GM23338 (cell line): ENCODE data around the gene RPS6KA5. TPM values are rescaled to one million over a fixed set of nuclear protein-coding genes. Genes with fewer than 3 reads are reported as not detected.

Experiments used
- ATAC-seq: fragments of 200-7000 bp; cut with Tn5 transposase; 3 replicates; pipeline ENCODE4 v1.9.1; 2020
- DNase-seq: peaks from one replicate; pipeline ENCODE4 v3.0.0-alpha.2; 2015; ENCODE audit warnings: low spot score
- H2AFZ ChIP-seq: fragments of 200-600 bp; sonication (generic); 2 replicates; pipeline ENCODE4 v1.8.0; 2016; ENCODE audit warnings: antibody characterized with exemption, mild to moderate bottlenecking, moderate library complexity
- H3F3A ChIP-seq: fragments of 200-600 bp; sonication (generic); replicated peaks from 2 replicates; pipeline ENCODE4 v1.8.0; 2017; ENCODE audit warnings: antibody characterized with exemption, mixed run types, low read depth
- H3K27ac ChIP-seq: fragments of 200-600 bp; sonication (generic); 2 replicates; pipeline ENCODE4 v1.6.1; 2016; ENCODE audit warnings: low read depth
- H3K27me3 ChIP-seq: fragments of 200-600 bp; sonication (generic); 2 replicates; pipeline ENCODE4 v1.8.0; 2016; ENCODE audit warnings: mild to moderate bottlenecking, mixed run types, moderate library complexity; ENCODE audit not compliant: insufficient read depth
- H3K36me3 ChIP-seq: fragments of 200-600 bp; sonication (generic); 2 replicates; pipeline ENCODE4 v1.8.0; 2016; ENCODE audit warnings: mild to moderate bottlenecking; ENCODE audit not compliant: insufficient read depth
- H3K4me1 ChIP-seq: fragments of 200-600 bp; sonication (generic); 2 replicates; pipeline ENCODE4 v1.8.0; 2016; ENCODE audit warnings: mild to moderate bottlenecking, moderate library complexity; ENCODE audit not compliant: insufficient read depth
- H3K4me2 ChIP-seq: fragments of 200-600 bp; sonication (generic); 2 replicates; pipeline ENCODE4 v1.7.1; 2017; ENCODE audit warnings: mixed run types
- H3K4me3 ChIP-seq: fragments of 200-600 bp; sonication (generic); 2 replicates; pipeline ENCODE4 v1.6.1; 2016; ENCODE audit warnings: mixed run types
- H3K79me2 ChIP-seq: fragments of 200-600 bp; sonication (generic); replicated peaks from 2 replicates; pipeline ENCODE4 v1.8.0; 2017; ENCODE audit warnings: mild to moderate bottlenecking; ENCODE audit not compliant: insufficient read depth
- H3K9me2 ChIP-seq: fragments of 200-600 bp; sonication (generic); 2 replicates; pipeline ENCODE4 v1.8.0; 2017; ENCODE audit not compliant: insufficient read depth
- H4K20me1 ChIP-seq: fragments of 200-600 bp; sonication (generic); replicated peaks from 2 replicates; pipeline ENCODE4 v1.8.0; 2017; ENCODE audit warnings: mild to moderate bottlenecking; ENCODE audit not compliant: insufficient read depth
- H3K27ac Mint-ChIP-seq: 2 replicates; pipeline ENCODE4 v1.8.0; 2020; ENCODE audit warnings: inconsistent platforms, mild to moderate bottlenecking, moderate library complexity, mixed read lengths
- H3K27me3 Mint-ChIP-seq: 3 replicates; pipeline ENCODE4 v1.8.0; 2022; ENCODE audit warnings: low read depth, mild to moderate bottlenecking, moderate library complexity, mixed read lengths, inconsistent platforms; ENCODE audit not compliant: insufficient read depth, poor library complexity
- H3K36me3 Mint-ChIP-seq: 3 replicates; pipeline ENCODE4 v1.8.0; 2021; ENCODE audit warnings: low read depth, mild to moderate bottlenecking, inconsistent platforms, moderate library complexity, mixed read lengths
- H3K4me1 Mint-ChIP-seq: 3 replicates; pipeline ENCODE4 v1.8.0; 2020; ENCODE audit warnings: mild to moderate bottlenecking, inconsistent platforms, mixed read lengths
- H3K4me3 Mint-ChIP-seq: 3 replicates; pipeline ENCODE4 v1.8.0; 2021; ENCODE audit warnings: moderate library complexity, mild to moderate bottlenecking, inconsistent platforms, mixed read lengths
- H3K9me3 Mint-ChIP-seq: 3 replicates; pipeline ENCODE4 v1.8.0; 2020; ENCODE audit warnings: moderate library complexity, mild to moderate bottlenecking, inconsistent platforms, mixed read lengths
- CREB1 ChIP-seq: fragments of 250-450 bp; sonication (Bioruptor Pico); IDR thresholded peaks from 2 replicates; pipeline ENCODE4 v1.5.0; 2020; ENCODE audit warnings: low read depth, mild to moderate bottlenecking, moderate library complexity
- CTCF ChIP-seq, 2 experiments: fragments of 200-600 bp in 1 of 2; sonication (generic) in 1 of 2; conservative IDR thresholded peaks; 2 replicates each; pipeline versions ENCODE4 v1.5.1 to v1.6.1; 2016 to 2017; ENCODE audit warnings: antibody characterized with exemption in 2 of 2, low read depth in 2 of 2, mild to moderate bottlenecking in 2 of 2, moderate library complexity in 1 of 2
- ETS1 ChIP-seq: IDR thresholded peaks from 2 replicates; pipeline ENCODE4 v1.6.1; 2016; ENCODE audit warnings: antibody characterized with exemption
- EZH2 ChIP-seq: fragments of 200-600 bp; sonication (generic); IDR thresholded peaks from one replicate; pipeline ENCODE4 v1.8.0; 2017; ENCODE audit warnings: antibody characterized with exemption, mild to moderate bottlenecking, low read depth; ENCODE audit not compliant: unreplicated experiment
- EZH2phosphoT487 ChIP-seq: fragments of 200-600 bp; sonication (generic); IDR thresholded peaks from one replicate; pipeline ENCODE4 v1.8.1; 2018; ENCODE audit warnings: antibody characterized with exemption; ENCODE audit not compliant: unreplicated experiment
- JUNB ChIP-seq: IDR thresholded peaks from one replicate; pipeline ENCODE4 v1.6.1; 2016; ENCODE audit warnings: antibody characterized with exemption; ENCODE audit not compliant: unreplicated experiment
- NANOG ChIP-seq: IDR thresholded peaks from 2 replicates; pipeline ENCODE4 v1.6.1; 2016; ENCODE audit warnings: antibody characterized with exemption, borderline replicate concordance
- POLR2AphosphoS5 ChIP-seq: IDR thresholded peaks from 2 replicates; pipeline ENCODE4 v1.6.1; 2016; ENCODE audit warnings: antibody characterized with exemption, low read depth
- REST ChIP-seq: IDR thresholded peaks from one replicate; pipeline ENCODE4 v1.6.1; 2018; ENCODE audit warnings: antibody characterized with exemption; ENCODE audit not compliant: unreplicated experiment
- STAT1 ChIP-seq: IDR thresholded peaks from one replicate; pipeline ENCODE4 v1.6.1; 2016; ENCODE audit warnings: antibody characterized with exemption; ENCODE audit not compliant: unreplicated experiment
- ZNF114 ChIP-seq: fragments of 250-450 bp; sonication (Bioruptor Pico); IDR thresholded peaks from 2 replicates; pipeline ENCODE4 v1.5.0; 2020; ENCODE audit warnings: mild to moderate bottlenecking, moderate library complexity
- ZNF331 ChIP-seq: fragments of 250-450 bp; sonication (Bioruptor Pico); IDR thresholded peaks from 2 replicates; pipeline ENCODE4 v1.5.0; 2020; ENCODE audit warnings: low read depth, mild to moderate bottlenecking, moderate library complexity
- ZNF462 ChIP-seq: fragments of 250-450 bp; sonication (Bioruptor Pico); IDR thresholded peaks from 2 replicates; pipeline ENCODE4 v1.5.0; 2020; ENCODE audit warnings: mild to moderate bottlenecking, moderate library complexity
- polyA plus RNA-seq: library from polyadenylated mRNA; unstranded; fragments of >200 nt; fragmentation: Nextera tagmentation; extraction: Ambion mirVana; gene quantifications from 2 replicates; pipeline ENCODE4 v1.2.1, GENCODE V29; 2016
- total RNA-seq: library from RNA; depleted of rRNA; stranded (reverse); fragments of >200 nt; shearing (Covaris generic); gene quantifications from 2 replicates; pipeline ENCODE4 v1.2.3, GENCODE V29; 2014

The RPS6KA5 gene
- total and polyA plus RNA-seq, 2 experiments from 2014 or later: 2.1 to 2.4 TPM

- H3K36me3 Mint-ChIP-seq: no peaks in the 10 kb centered on the region
- no peak for ATAC-seq
- H3F3A ChIP-seq: no peaks in the 10 kb centered on the region
- H3K4me2 ChIP-seq: no peak overlapping the region
- H3K27ac ChIP-seq: no peak overlapping the region
- H4K20me1 ChIP-seq: no peaks in the 10 kb centered on the region
- no peaks in the 10 kb centered on the region for H3K79me2 ChIP-seq
- no peaks in the 10 kb centered on the region for H3K9me3 Mint-ChIP-seq
- DNase-seq: no peak
- H2AFZ ChIP-seq: no peak overlapping the region
- no peak overlapping the region for H3K27ac Mint-ChIP-seq
- no peak overlapping the region for H3K4me3 Mint-ChIP-seq
- TF ChIP-seq POLR2AphosphoS5 (no peak), CREB1 (CRISPR knock-in tag) (no peak), STAT1 (no peak), NANOG (no peak), REST (no peak), ZNF114 (no peak), JUNB (no peak), ZNF462 (CRISPR knock-in tag) (no peak), CTCF (conservative IDR thresholded peaks at IDR 0.05; ENCODE audit: low read depth in 2 of 2) (no peak), EZH2 (no peak), ETS1 (no peak), EZH2phosphoT487 (no peak), ZNF331 (CRISPR knock-in tag) (no peak)
- no peaks in the 10 kb centered on the region for H3K36me3 ChIP-seq
- no peak overlapping the region for H3K4me3 ChIP-seq
- no peaks in the 10 kb centered on the region for H3K4me1 Mint-ChIP-seq
- no peaks in the 10 kb centered on the region for H3K27me3 ChIP-seq
- H3K27me3 Mint-ChIP-seq: peaks cover 1% of the 10 kb centered on the region
- no peaks in the 10 kb centered on the region for H3K4me1 ChIP-seq
- H3K9me2 ChIP-seq: no peaks in the 10 kb centered on the region
Measured at GRCh38 chr14:90922141-90922540, 138.3 kb downstream of the RPS6KA5 start.
